Epithelial cell of proximal tubule (primary cell): ENCODE results near the gene HERC5. TPM values are rescaled to one million over a fixed set of nuclear protein-coding genes. Genes with fewer than 3 reads are reported as not detected.

ENCODE experiments used
- DNase-seq: peaks from one replicate; pipeline ENCODE4 v3.0.0-alpha.2; 2011; ENCODE audit warnings: low read depth
- H3K4me3 ChIP-seq: 2 replicates; pipeline ENCODE4 v1.5.1; 2011; ENCODE audit warnings: low read depth, mild to moderate bottlenecking, low read length
- CTCF ChIP-seq: conservative IDR thresholded peaks from 2 replicates; pipeline ENCODE4 v1.5.1; 2012; ENCODE audit warnings: low read depth, mild to moderate bottlenecking, low read length
- total RNA-seq: library from RNA; depleted of rRNA; stranded (reverse); fragments of >200 nt; gene quantifications from 2 replicates; pipeline ENCODE4 v1.2.3, GENCODE V29; 2015

Gene HERC5
- total RNA-seq, 1 donor from 2014 or later = 2.0 TPM

GRCh38 chr4:88497859-88498409 lies 41.0 kb downstream of the HERC5 start:
- TF ChIP-seq CTCF = no peak
- DNase-seq = no peak

GRCh38 chr4:88503344-88503743 lies 46.4 kb downstream of the HERC5 start:
- no peak overlapping the region for H3K4me3 ChIP-seq
- TF ChIP-seq CTCF = no peak
- DNase-seq = no peak

More at GRCh38 chr4:88497859-88498409, 41.0 kb downstream of the HERC5 start:
- no peak overlapping the region for H3K4me3 ChIP-seq

GRCh38 chr4:88511236-88511635 lies 54.3 kb downstream of the HERC5 start:
- no peak overlapping the region for H3K4me3 ChIP-seq
- no peak for DNase-seq
- TF ChIP-seq CTCF = no peak

GRCh38 chr4:88514557-88515511 lies 57.9 kb downstream of the HERC5 start:
- DNase-seq = no peak
- H3K4me3 ChIP-seq = no peak overlapping the region
- no peak for TF ChIP-seq CTCF

GRCh38 chr4:88516746-88517145 lies 59.8 kb downstream of the HERC5 start:
- DNase-seq = no peak
- TF ChIP-seq CTCF = no peak
- no peak overlapping the region for H3K4me3 ChIP-seq

GRCh38 chr4:88517825-88518224 lies 60.9 kb downstream of the HERC5 start:
- no peak for TF ChIP-seq CTCF
- H3K4me3 ChIP-seq = no peak overlapping the region
- DNase-seq = no peak
